Breast epithelium (tissue), 3 donors: ENCODE results near the gene USH1G.

Experiments
- POLR2A ChIP-seq: fragments of 450-650 bp; IDR thresholded peaks from one replicate; pipeline ENCODE4 v1.6.1; 2016; ENCODE audit warnings: antibody characterized with exemption, mild to moderate bottlenecking, moderate library complexity
- TF ChIP-seq, protein P1 (sequence below), 3 donors: fragments of 450-650 bp; IDR thresholded peaks; one replicate each; pipeline ENCODE4 v1.5.1; 2016 to 2017; ENCODE audit warnings: antibody characterized with exemption in 3 of 3, mild to moderate bottlenecking in 3 of 3, moderate library complexity in 3 of 3

DNA sequence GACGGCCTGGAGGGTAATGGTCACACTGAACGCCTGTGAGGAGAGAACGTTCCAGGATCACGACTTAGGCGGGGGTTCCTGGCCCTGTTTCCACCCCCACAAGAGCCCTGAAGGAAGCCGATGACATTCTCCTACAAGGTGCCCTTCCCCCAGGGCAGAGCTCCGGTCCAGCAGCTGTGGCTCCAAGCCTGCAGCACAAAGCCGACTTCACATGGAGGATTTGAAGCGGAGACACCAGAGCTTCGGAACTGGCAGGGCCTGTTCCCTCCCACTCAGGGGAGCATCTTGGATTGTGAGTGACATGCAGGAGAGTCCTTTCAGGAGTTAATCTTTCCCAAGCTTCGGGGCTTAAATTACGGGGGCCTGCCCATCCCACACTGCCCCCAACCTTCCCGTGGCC, 34.6 kb downstream of the USH1G start:
- TF ChIP-seq, protein P1, sequence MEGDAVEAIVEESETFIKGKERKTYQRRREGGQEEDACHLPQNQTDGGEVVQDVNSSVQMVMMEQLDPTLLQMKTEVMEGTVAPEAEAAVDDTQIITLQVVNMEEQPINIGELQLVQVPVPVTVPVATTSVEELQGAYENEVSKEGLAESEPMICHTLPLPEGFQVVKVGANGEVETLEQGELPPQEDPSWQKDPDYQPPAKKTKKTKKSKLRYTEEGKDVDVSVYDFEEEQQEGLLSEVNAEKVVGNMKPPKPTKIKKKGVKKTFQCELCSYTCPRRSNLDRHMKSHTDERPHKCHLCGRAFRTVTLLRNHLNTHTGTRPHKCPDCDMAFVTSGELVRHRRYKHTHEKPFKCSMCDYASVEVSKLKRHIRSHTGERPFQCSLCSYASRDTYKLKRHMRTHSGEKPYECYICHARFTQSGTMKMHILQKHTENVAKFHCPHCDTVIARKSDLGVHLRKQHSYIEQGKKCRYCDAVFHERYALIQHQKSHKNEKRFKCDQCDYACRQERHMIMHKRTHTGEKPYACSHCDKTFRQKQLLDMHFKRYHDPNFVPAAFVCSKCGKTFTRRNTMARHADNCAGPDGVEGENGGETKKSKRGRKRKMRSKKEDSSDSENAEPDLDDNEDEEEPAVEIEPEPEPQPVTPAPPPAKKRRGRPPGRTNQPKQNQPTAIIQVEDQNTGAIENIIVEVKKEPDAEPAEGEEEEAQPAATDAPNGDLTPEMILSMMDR (IDR thresholded peaks at IDR 0.05), result no peak
- no peak for TF ChIP-seq POLR2A
